AG04450 (cell line): ENCODE results near the gene NT5DC4. TPM values are rescaled to one million over a fixed set of nuclear protein-coding genes. Genes with fewer than 3 reads are reported as not detected.

Experiments
- CTCF ChIA-PET: fragments of 300-600, 350-600 bp; formaldehyde crosslinking; extraction: SDS; loops from one replicate; lab custom pipeline; 2022; ENCODE audit warnings: antibody characterized with exemption, inconsistent platforms; lab: Charles Lee
- POLR2A ChIA-PET: fragments of 350-600 bp; formaldehyde crosslinking; extraction: SDS; loops from one replicate; lab custom pipeline; 2021; ENCODE audit warnings: antibody characterized with exemption, inconsistent platforms; lab: Yijun Ruan, JAX
- DNase-seq: peaks from one replicate; pipeline ENCODE4 v3.0.0-alpha.2; 2011; ENCODE audit warnings: low read depth, low spot score
- H3K27ac ChIP-seq: one replicate; pipeline ENCODE4 v1.5.1; 2012; ENCODE audit warnings: low read depth, low read length, control low read depth
- H3K27me3 ChIP-seq: one replicate; pipeline ENCODE4 v1.6.0; 2012; ENCODE audit warnings: low read length; ENCODE audit not compliant: control insufficient read depth, insufficient read depth
- H3K4me3 ChIP-seq: 2 replicates; pipeline ENCODE4 v1.5.1; 2011; ENCODE audit warnings: mild to moderate bottlenecking, low read depth, low read length, control low read depth
- H3K9me3 ChIP-seq: 2 replicates; pipeline ENCODE4 v1.5.1; 2012; ENCODE audit warnings: low read length; ENCODE audit not compliant: control insufficient read depth, insufficient read depth
- polyA plus RNA-seq: library from polyadenylated mRNA; depleted of rRNA; stranded (reverse); fragments of >200 nt; gene quantifications from 2 replicates; pipeline ENCODE4 v1.2.3, GENCODE V29; 2011
- TF ChIP-seq, protein P1 (sequence below): IDR thresholded peaks from 2 replicates; pipeline ENCODE4 v1.5.1; 2011; ENCODE audit warnings: low read depth, low read length, control low read depth, inconsistent platforms

NT5DC4 gene
- polyA plus RNA-seq, 1 experiment, result not detected

DNA sequence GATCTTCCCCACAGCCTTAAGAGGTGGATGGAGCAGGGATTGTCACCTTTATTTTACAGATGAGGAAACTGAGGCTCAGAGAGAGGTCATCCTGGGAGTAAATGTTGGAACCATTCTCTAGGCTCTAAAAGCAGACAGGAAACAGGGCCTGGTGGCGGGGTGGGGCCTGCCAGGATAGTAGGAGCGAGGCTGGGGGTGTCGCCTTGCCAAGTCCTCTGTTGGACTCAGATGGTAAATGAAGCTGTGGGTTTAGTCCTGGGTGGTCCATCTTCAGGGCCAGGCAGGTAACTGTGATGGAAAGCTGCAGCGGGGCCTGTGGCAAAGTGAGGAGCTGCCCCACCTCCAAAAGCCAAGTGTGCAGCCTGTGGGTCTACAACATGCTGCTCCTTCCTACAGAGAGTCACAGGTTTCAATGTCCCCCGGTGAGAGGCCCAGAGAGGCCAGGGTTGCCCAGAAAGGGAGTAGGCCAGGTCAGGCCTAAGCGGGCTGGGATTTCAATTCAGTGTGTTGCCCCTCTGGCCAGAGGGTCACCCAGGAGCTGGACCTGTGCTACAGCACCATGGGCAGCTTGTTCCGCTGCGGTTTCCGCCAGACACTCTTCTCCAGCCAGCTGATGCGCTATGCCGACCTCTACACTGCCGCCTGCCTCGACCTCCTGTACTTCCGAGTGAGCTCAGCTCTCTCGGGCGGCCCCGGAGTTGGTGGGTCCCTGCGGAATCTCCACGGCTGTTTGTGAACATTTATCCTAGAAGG, 6.6 kb downstream of the NT5DC4 start:
- Histone ChIP-seq H3K9me3 (no peaks in the 10 kb centered on the region), H3K4me3 (no peak overlapping the region), H3K27ac (no peak overlapping the region), H3K27me3 (no peaks in the 10 kb centered on the region)
- TF ChIP-seq, protein P1, sequence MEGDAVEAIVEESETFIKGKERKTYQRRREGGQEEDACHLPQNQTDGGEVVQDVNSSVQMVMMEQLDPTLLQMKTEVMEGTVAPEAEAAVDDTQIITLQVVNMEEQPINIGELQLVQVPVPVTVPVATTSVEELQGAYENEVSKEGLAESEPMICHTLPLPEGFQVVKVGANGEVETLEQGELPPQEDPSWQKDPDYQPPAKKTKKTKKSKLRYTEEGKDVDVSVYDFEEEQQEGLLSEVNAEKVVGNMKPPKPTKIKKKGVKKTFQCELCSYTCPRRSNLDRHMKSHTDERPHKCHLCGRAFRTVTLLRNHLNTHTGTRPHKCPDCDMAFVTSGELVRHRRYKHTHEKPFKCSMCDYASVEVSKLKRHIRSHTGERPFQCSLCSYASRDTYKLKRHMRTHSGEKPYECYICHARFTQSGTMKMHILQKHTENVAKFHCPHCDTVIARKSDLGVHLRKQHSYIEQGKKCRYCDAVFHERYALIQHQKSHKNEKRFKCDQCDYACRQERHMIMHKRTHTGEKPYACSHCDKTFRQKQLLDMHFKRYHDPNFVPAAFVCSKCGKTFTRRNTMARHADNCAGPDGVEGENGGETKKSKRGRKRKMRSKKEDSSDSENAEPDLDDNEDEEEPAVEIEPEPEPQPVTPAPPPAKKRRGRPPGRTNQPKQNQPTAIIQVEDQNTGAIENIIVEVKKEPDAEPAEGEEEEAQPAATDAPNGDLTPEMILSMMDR, result no peak
- no peak for DNase-seq
- ChIA-PET POLR2A (interaction anchor here (1.4 to 1.7 kb wide), 2 partner anchors 82 to 100 kb away, joined by 4 to 6 read pairs; no protein-coding TSS in a partner anchor), CTCF (interaction anchor here (0.5 to 9.8 kb wide), 29 partner anchors 8 to 247 kb away, joined by 3 to 225 read pairs (median 5); partner anchors contain the start of gene SLC20A1)

DNA sequence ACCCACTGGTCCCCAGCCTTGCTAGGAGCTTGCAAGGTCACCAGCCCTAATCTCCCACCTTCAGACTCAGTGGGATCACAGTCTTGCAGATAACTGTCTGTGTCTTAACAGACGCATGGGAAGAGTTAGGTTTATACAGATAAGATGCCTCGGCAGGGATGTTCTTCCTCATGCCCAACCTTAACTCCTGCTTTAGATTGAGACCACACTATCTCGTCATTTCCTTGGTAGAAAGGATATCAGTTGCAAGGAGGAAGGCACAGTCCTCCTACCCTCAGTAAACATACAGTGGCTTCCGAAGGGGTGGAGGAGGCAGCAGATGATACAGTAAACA, 7.2 kb downstream of the NT5DC4 start:
- CTCF ChIA-PET, result interaction anchor here (0.6 to 9.8 kb wide), 14 partner anchors 10 to 231 kb away, joined by 3 to 225 read pairs (median 6); no protein-coding TSS in a partner anchor
- TF ChIP-seq, protein P1, result no peak

DNA sequence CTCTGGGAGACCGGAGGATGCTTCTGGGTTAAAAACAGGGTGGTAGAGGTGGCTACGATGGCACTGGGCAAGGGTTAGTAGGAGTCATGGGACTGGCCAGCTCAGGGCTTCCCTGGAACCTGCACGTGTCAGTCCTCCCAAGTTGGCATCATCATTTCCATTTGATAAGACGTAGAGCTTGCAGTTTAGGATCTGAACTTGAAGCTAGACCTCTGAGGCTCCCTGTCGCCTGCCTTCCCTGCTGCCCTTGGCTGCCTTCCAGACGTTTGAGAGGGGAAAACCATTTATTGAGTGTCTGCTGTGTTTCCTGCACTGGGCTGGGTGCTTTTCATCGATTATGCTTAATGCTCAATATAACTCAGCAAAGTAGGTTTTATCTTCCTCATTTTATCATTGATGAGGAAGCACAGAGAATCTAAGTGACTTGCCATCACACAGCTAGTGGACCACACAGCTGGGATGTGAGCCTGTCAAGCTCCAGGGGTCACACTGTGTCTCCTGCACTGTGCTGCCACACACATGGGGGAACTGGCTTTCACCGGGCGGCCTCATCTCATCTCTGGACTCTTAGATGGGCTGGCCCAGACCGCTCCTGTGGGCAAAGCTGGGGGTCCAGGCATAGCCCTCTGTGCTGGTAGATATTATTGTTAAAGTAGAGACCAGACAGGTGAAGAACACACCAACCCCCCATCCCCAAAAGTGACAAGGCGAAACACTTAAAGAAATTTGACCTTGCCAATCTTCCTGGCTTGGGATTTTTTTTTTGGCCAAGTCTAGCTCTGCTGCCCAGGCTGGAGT, 7.8 kb downstream of the NT5DC4 start:
- H3K9me3 ChIP-seq, result no peaks in the 10 kb centered on the region
- H3K27me3 ChIP-seq, result no peaks in the 10 kb centered on the region
- ChIA-PET CTCF (interaction anchor here (0.6 to 9.8 kb wide), 11 partner anchors 14 to 213 kb away, joined by 3 to 225 read pairs (median 11); no protein-coding TSS in a partner anchor), POLR2A (no interaction called here)
- TF ChIP-seq, protein P1, result no peak
- no peak overlapping the region for H3K4me3 ChIP-seq
- no peak overlapping the region for H3K27ac ChIP-seq
- DNase-seq, result no peak

More for the DNA sequence above, 7.2 kb downstream of the NT5DC4 start:
- no peak overlapping the region for H3K4me3 ChIP-seq
- POLR2A ChIA-PET, result no interaction called here
- no peaks in the 10 kb centered on the region for H3K27me3 ChIP-seq
- H3K9me3 ChIP-seq, result no peaks in the 10 kb centered on the region
- no peak for DNase-seq
- no peak overlapping the region for H3K27ac ChIP-seq

DNA sequence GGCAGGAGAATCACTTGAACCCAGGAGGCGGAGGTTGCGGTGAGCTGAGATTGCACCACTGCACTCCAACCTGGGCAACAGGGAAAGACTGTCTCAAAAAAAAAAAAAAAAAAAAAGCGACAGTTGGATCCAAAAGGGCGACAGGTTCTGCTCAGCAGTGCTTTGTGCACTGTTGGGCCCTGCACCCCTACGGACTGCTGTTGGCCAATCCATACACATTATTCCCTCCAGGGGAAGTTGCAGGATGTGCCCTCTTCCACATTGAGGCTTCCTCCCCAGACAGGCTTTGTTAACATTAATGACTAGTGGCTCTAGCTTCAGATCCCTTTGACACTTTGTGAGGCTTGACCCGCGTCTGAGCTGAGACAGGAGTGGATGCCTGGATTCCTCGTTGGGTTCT, 9.4 kb downstream of the NT5DC4 start:
- POLR2A ChIA-PET, result no interaction called here
- H3K9me3 ChIP-seq, result no peaks in the 10 kb centered on the region
- DNase-seq, result no peak
- H3K27ac ChIP-seq, result no peak overlapping the region
- H3K27me3 ChIP-seq, result no peaks in the 10 kb centered on the region
- CTCF ChIA-PET, result interaction anchor here (1.6 to 9.8 kb wide), 4 partner anchors 19 to 229 kb away, joined by 5 to 225 read pairs (median 32); no protein-coding TSS in a partner anchor
- TF ChIP-seq, protein P1, result no peak
- H3K4me3 ChIP-seq, result no peak overlapping the region
